GM19467 (cell line): Measurements from ENCODE around the gene APH1A.
"Not testable (repeated sequence)": the region's sequence is repeated elsewhere in the genome, so short reads cannot be mapped to it uniquely, and the experiment has no call there.

Source experiments
- ATAC-seq: cut with Tn5 transposase; IDR thresholded peaks from one replicate; pipeline ENCODE4 v1.9.1; 2021; ENCODE audit warnings: mild to moderate bottlenecking, moderate library complexity; ENCODE audit not compliant: unreplicated experiment

APH1A gene

GRCh38 chr1:150234566-150235293 is 34.1 kb downstream of the APH1A start:
- ATAC-seq = peak; percentile 45

GRCh38 chr1:150234309-150234565 is 34.6 kb downstream of the APH1A start:
- ATAC-seq = no peak

GRCh38 chr1:150233359-150234308 is 35.2 kb downstream of the APH1A start:
- no peak for ATAC-seq

- not testable (repeated sequence) for ATAC-seq
These were observed 35.9 kb downstream of the APH1A start for GRCh38 chr1:150232921-150233320.

- ATAC-seq = not testable (repeated sequence)
These were observed 40.6 kb downstream of the APH1A start for GRCh38 chr1:150228246-150228645.

GRCh38 chr1:150227228-150227627 is 41.6 kb downstream of the APH1A start:
- no peak for ATAC-seq

- ATAC-seq = no peak
These were observed 42.3 kb downstream of the APH1A start for GRCh38 chr1:150226486-150226885.

- no peak for ATAC-seq
These were observed 43.3 kb downstream of the APH1A start for GRCh38 chr1:150225546-150225945.

GRCh38 chr1:150224983-150225382 is 43.8 kb downstream of the APH1A start:
- no peak for ATAC-seq

GRCh38 chr1:150221552-150221951 is 47.3 kb downstream of the APH1A start:
- ATAC-seq = no peak

- not testable (repeated sequence) for ATAC-seq
These were observed 53.0 kb downstream of the APH1A start for GRCh38 chr1:150215855-150216254.
